PC-3 (cell line): Measurements from ENCODE around the gene SUGCT. TPM values are rescaled to one million over a fixed set of nuclear protein-coding genes. Genes with fewer than 3 reads are reported as not detected.

Experiments
- ATAC-seq: fragments of 200-7000 bp; cut with Tn5 transposase; 2 replicates; pipeline ENCODE4 v1.9.1; 2020; ENCODE audit warnings: mild to moderate bottlenecking, moderate library complexity
- BruUV-seq: library from RNA; stranded (reverse); fragments of 400-500 nt; replicated peaks from 2 replicates; lab custom pipeline; 2021; lab: Mats Ljungman, UMichigan
- CTCF ChIA-PET: fragments of 300-600 bp; sonication (Branson Sonifier 250); formaldehyde crosslinking; loops from one replicate; lab custom pipeline; 2022; ENCODE audit warnings: antibody characterized with exemption; lab: Charles Lee
- POLR2A ChIA-PET: fragments of 300-600 bp; sonication (Branson Sonifier 250); formaldehyde crosslinking; loops from one replicate; lab custom pipeline; 2022; ENCODE audit warnings: antibody characterized with exemption; ENCODE audit not compliant: unreplicated experiment; lab: Charles Lee
- DNase-seq: peaks from one replicate; pipeline ENCODE4 v3.0.0-alpha.2; 2015
- H2AFZ ChIP-seq: fragments of 300-600 bp; sonication (generic); 2 replicates; pipeline ENCODE4 v1.6.0; 2016; ENCODE audit warnings: antibody characterized with exemption, low read length
- H3F3A ChIP-seq: fragments of 300-600 bp; sonication (generic); one replicate; pipeline ENCODE4 v1.6.0; 2017; ENCODE audit warnings: antibody characterized with exemption, low read length, control low read depth, mild to moderate bottlenecking; ENCODE audit not compliant: unreplicated experiment
- H3K27ac ChIP-seq: fragments of 300-600 bp; sonication (generic); 2 replicates; pipeline ENCODE4 v1.5.1; 2016; ENCODE audit warnings: mild to moderate bottlenecking, low read length
- H3K27me3 ChIP-seq: fragments of 300-600 bp; sonication (generic); 2 replicates; pipeline ENCODE4 v1.6.1; 2016; ENCODE audit warnings: low read length, mixed read lengths
- H3K36me3 ChIP-seq: fragments of 300-600 bp; sonication (generic); 2 replicates; pipeline ENCODE4 v1.6.1; 2016; ENCODE audit warnings: low read depth, mixed run types, low read length, mixed read lengths
- H3K4me1 ChIP-seq: fragments of 300-600 bp; sonication (generic); 2 replicates; pipeline ENCODE4 v1.5.1; 2016; ENCODE audit warnings: low read length; ENCODE audit not compliant: insufficient read depth
- H3K4me2 ChIP-seq: fragments of 300-600 bp; sonication (generic); 2 replicates; pipeline ENCODE4 v1.6.0; 2016; ENCODE audit warnings: low read length
- H3K4me3 ChIP-seq: fragments of 300-600 bp; sonication (generic); 2 replicates; pipeline ENCODE4 v1.5.1; 2016; ENCODE audit warnings: mild to moderate bottlenecking, low read length, mixed read lengths
- H3K79me2 ChIP-seq: fragments of 300-600 bp; sonication (generic); 2 replicates; pipeline ENCODE4 v1.6.1; 2017; ENCODE audit warnings: low read length, mixed read lengths
- H3K9ac ChIP-seq: fragments of 300-600 bp; sonication (generic); 2 replicates; pipeline ENCODE4 v1.6.0; 2016; ENCODE audit warnings: mild to moderate bottlenecking, low read length
- H3K9me2 ChIP-seq: fragments of 300-600 bp; sonication (generic); replicated peaks from 2 replicates; pipeline ENCODE4 v1.6.1; 2016; ENCODE audit warnings: mixed run types, low read length, mixed read lengths
- H3K9me3 ChIP-seq: fragments of 300-600 bp; sonication (generic); 2 replicates; pipeline ENCODE4 v1.6.1; 2016; ENCODE audit warnings: low read length, mixed read lengths
- H4K20me1 ChIP-seq: fragments of 300-600 bp; sonication (generic); 2 replicates; pipeline ENCODE4 v1.6.1; 2016; ENCODE audit warnings: low read length, mixed read lengths
- CTCF ChIP-seq: fragments of 300-600 bp; sonication (generic); conservative IDR thresholded peaks from 2 replicates; pipeline ENCODE4 v1.5.1; 2017; ENCODE audit warnings: antibody characterized with exemption, low read depth, mild to moderate bottlenecking, low read length
- EZH2 ChIP-seq: fragments of 300-600 bp; sonication (generic); IDR thresholded peaks from one replicate; pipeline ENCODE4 v1.6.1; 2017; ENCODE audit warnings: antibody characterized with exemption, mild to moderate bottlenecking, low read length; ENCODE audit not compliant: unreplicated experiment
- EZH2phosphoT487 ChIP-seq: fragments of 300-600 bp; sonication (generic); IDR thresholded peaks from 2 replicates; pipeline ENCODE4 v1.6.1; 2018; ENCODE audit warnings: mild to moderate bottlenecking, antibody characterized with exemption, low read length, borderline replicate concordance
- intact Hi-C: fragments of 100-400 bp; cut with micrococcal nuclease; formaldehyde crosslinking; loops from 2 replicates; pipeline ENCODE4 v1.9.0; 2023
- total RNA-seq: library from RNA; depleted of rRNA; stranded (reverse); fragments of >200 nt; gene quantifications from 2 replicates; pipeline ENCODE4 v1.2.3, GENCODE V29; 2014

Gene SUGCT
- total RNA-seq, 1 experiment from 2014 or later: 2.9 TPM

GRCh38 chr7:40500219-40500618, 365.4 kb downstream of the SUGCT start:
- ATAC-seq (no peak), DNase-seq (no peak)
- TF ChIP-seq EZH2phosphoT487: no peak
- TF ChIP-seq EZH2: no peak
- no peak for TF ChIP-seq CTCF
- Histone ChIP-seq H2AFZ (no peak overlapping the region), H3K4me3 (no peak overlapping the region), H3K27ac (no peak overlapping the region), H3K36me3 (no peaks in the 10 kb centered on the region), H3K79me2 (no peaks in the 10 kb centered on the region), H4K20me1 (no peaks in the 10 kb centered on the region), H3K4me2 (no peak overlapping the region), H3K9me2 (no peaks in the 10 kb centered on the region), H3K27me3 (no peaks in the 10 kb centered on the region), H3F3A (no peaks in the 10 kb centered on the region), H3K9ac (no peak overlapping the region), H3K9me3 (no peaks in the 10 kb centered on the region), H3K4me1 (no peaks in the 10 kb centered on the region)
- ChIA-PET CTCF (no interaction called here), POLR2A (interaction anchor here (0.7 kb wide), 1 partner anchor 1273 kb away, joined by 5 read pairs; no protein-coding TSS in a partner anchor)
- BruUV-seq: no TSS peak
- intact Hi-C loops: loop anchor here (10.0 kb wide), 1 partner anchor 1235 kb away; no protein-coding TSS in a partner anchor

- BruUV-seq: no TSS peak
Observed at GRCh38 chr7:40502359-40502758, 367.6 kb downstream of the SUGCT start.

More at GRCh38 chr7:40502359-40502758, 367.6 kb downstream of the SUGCT start:
- Histone ChIP-seq H3K4me2 (no peak overlapping the region), H3K4me3 (no peak overlapping the region), H3F3A (no peaks in the 10 kb centered on the region), H3K36me3 (no peaks in the 10 kb centered on the region), H3K79me2 (no peaks in the 10 kb centered on the region), H4K20me1 (no peaks in the 10 kb centered on the region), H3K27ac (no peak overlapping the region), H3K9me2 (no peaks in the 10 kb centered on the region), H3K27me3 (no peaks in the 10 kb centered on the region), H3K4me1 (no peaks in the 10 kb centered on the region), H2AFZ (no peak overlapping the region), H3K9me3 (peaks cover 6% of the 10 kb centered on the region; the same call in 1 of the 2 replicates), H3K9ac (no peak overlapping the region)
- ChIA-PET POLR2A (no interaction called here), CTCF (no interaction called here)
- no peak for ATAC-seq
- intact Hi-C loops: loop anchor here (10.0 kb wide), 1 partner anchor 1232 kb away; no protein-coding TSS in a partner anchor
- DNase-seq: no peak
- TF ChIP-seq EZH2phosphoT487 (no peak), EZH2 (no peak), CTCF (no peak)
